Brain microvascular endothelial cell (primary cell): ENCODE data around the gene MVK.
A peak's percentile ranks its signal among the peaks of the same experiment; 100 is the strongest.

Experiments used
- DNase-seq: peaks from one replicate; pipeline ENCODE4 v3.0.0-alpha.2; 2020
- H3K27ac ChIP-seq: fragments of 250-450 bp; sonication (Bioruptor Pico); 2 replicates; pipeline ENCODE4 v1.5.1; 2020; ENCODE audit warnings: mild to moderate bottlenecking, moderate library complexity
- H3K27me3 ChIP-seq: fragments of 250-450 bp; sonication (Bioruptor Pico); replicated peaks from 2 replicates; pipeline ENCODE4 v1.5.1; 2020; ENCODE audit warnings: mild to moderate bottlenecking
- H3K36me3 ChIP-seq: fragments of 250-450 bp; sonication (Bioruptor Pico); replicated peaks from 2 replicates; pipeline ENCODE4 v1.5.1; 2020; ENCODE audit warnings: mild to moderate bottlenecking
- H3K4me3 ChIP-seq: 2 replicates; pipeline ENCODE4 v1.5.1; 2011; ENCODE audit warnings: low read depth, mild to moderate bottlenecking, control low read depth, low read length, moderate library complexity
- in situ Hi-C: cut with HindIII; loops from 2 replicates; pipeline ENCODE4 v1.10.0; 2017; ENCODE audit warnings: low sequenced_read_pairs, low pct_ligation_motif_present
- TF ChIP-seq, protein P1 (sequence below): IDR thresholded peaks from 2 replicates; pipeline ENCODE4 v1.5.1; 2011; ENCODE audit warnings: low read depth, mild to moderate bottlenecking, moderate library complexity, low read length, control low read depth, inconsistent platforms; ENCODE audit errors: missing control alignments

The MVK gene

DNA sequence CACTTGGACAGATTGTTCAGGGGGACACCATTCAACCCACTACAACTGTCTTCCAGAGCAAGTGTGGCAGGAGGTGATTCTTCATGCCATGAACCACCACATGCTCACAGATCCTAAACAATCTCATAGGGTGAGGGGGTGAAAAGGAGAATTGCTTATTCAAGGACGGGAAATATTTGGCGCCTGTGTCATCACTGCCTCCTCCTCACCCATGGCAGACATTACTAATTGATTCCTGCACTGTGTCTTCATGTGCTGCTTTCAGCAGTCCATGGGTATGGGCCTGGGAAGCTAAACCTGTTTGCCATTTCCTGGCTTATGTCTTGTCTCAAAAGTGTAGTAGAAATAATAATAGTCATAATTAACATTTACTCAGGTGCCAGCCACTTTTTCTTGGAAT, 31.6 kb upstream of the MVK start:
- in situ Hi-C loops, result no loop called here
- peak; percentile 64 for DNase-seq
- TF ChIP-seq, protein P1, sequence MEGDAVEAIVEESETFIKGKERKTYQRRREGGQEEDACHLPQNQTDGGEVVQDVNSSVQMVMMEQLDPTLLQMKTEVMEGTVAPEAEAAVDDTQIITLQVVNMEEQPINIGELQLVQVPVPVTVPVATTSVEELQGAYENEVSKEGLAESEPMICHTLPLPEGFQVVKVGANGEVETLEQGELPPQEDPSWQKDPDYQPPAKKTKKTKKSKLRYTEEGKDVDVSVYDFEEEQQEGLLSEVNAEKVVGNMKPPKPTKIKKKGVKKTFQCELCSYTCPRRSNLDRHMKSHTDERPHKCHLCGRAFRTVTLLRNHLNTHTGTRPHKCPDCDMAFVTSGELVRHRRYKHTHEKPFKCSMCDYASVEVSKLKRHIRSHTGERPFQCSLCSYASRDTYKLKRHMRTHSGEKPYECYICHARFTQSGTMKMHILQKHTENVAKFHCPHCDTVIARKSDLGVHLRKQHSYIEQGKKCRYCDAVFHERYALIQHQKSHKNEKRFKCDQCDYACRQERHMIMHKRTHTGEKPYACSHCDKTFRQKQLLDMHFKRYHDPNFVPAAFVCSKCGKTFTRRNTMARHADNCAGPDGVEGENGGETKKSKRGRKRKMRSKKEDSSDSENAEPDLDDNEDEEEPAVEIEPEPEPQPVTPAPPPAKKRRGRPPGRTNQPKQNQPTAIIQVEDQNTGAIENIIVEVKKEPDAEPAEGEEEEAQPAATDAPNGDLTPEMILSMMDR, result no peak
- Histone ChIP-seq H3K36me3 (no peaks in the 10 kb centered on the region), H3K27me3 (no peaks in the 10 kb centered on the region), H3K4me3 (no peak overlapping the region), H3K27ac (no peak overlapping the region)

DNA sequence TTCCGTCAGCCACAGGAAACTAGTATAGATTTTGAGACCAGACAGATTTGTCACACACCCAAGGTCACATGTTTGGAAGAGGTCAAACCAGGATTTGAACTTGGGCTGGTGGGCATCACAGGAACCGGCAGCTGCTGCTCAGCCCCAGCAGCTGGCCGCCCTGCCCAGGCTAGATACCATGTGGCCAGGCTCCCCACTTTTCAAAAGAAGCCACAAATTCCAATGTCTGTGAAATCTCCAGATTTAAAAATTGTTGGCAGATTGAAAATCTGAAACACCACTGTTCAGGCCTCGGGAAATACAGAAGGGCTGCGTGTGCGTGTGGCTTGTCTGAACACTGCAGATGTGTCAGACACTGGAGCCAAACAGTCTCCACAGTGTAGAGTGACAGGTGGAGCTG, 30.7 kb upstream of the MVK start:
- in situ Hi-C loops, result no loop called here
- TF ChIP-seq, protein P1, result no peak
- no peak overlapping the region for H3K27ac ChIP-seq
- H3K36me3 ChIP-seq, result no peaks in the 10 kb centered on the region
- DNase-seq, result no peak
- no peak overlapping the region for H3K4me3 ChIP-seq
- no peaks in the 10 kb centered on the region for H3K27me3 ChIP-seq

DNA sequence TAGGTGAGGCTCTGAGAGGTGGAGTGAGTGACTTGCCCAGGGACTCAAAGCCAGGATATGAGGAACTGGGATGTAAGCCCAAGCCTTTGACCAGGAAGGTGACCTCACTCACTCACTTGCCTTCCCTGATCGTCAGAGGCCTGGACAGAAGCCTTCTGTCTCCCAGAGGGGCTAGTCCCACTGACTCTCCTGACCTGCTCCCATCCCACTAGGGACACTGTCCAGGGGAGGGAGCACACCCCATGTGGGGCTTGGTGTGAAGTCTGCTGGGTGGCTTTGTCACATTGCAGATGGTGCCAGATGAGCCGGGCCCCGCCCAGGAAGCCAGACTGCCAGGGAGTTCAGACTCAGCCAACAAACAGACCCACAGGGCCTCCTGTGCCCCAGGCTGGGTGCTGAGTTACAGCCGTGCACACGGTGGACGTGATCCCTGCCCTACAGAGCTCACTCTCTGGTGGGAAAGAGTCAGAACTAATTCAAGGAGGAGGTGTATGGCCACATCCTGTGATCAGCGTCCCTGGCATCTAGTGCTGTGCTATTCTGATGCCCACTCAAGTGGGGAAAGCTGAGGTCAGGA, 28.6 kb upstream of the MVK start:
- Histone ChIP-seq H3K27ac (no peak overlapping the region), H3K4me3 (no peak overlapping the region), H3K36me3 (no peaks in the 10 kb centered on the region), H3K27me3 (no peaks in the 10 kb centered on the region)
- no peak for DNase-seq
- TF ChIP-seq, protein P1, result no peak
- in situ Hi-C loops, result no loop called here

DNA sequence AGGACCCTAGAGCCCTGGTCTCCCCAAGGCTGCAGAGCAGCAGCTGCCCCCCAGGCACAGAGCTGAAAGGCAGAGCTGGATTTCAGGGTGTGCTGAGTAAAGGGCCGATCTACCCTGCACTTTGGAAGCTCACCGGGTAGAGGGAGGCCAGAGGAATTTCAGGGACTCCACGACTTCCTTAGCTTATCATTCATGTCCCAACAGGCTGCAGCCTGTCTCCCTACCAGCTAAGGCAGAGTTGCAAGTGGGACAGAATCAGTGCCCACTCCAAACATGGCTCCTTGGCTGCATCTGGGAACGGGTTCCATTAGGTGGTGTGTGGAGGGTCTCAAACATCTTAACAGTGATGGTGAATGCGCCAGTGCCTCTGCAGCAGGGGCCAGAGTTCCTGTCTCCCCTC, 27.8 kb upstream of the MVK start:
- H3K4me3 ChIP-seq, result no peak overlapping the region
- TF ChIP-seq, protein P1, result no peak
- H3K27me3 ChIP-seq, result no peaks in the 10 kb centered on the region
- in situ Hi-C loops, result no loop called here
- H3K27ac ChIP-seq, result no peak overlapping the region
- DNase-seq, result no peak
- H3K36me3 ChIP-seq, result no peaks in the 10 kb centered on the region

DNA sequence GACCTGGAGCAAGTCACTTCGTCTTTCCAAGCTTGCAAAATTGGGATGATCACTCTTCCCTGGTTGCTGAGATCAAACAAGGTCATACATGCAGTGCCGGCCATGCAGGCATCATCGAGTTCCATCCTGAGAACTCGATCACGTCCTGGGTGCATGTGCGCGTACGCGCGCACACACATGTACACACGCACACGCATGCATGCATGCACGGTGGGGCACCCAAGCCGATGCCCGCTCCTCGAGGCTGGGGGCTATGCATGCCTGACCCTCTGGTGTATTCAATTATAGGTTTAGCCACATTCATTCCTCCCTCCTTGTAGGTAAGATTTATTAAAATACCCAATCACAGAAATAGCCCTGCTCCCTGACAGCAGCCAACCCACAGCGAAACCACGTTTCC, 26.3 kb upstream of the MVK start:
- H3K36me3 ChIP-seq, result no peaks in the 10 kb centered on the region
- in situ Hi-C loops, result no loop called here
- TF ChIP-seq, protein P1, result no peak
- no peak overlapping the region for H3K4me3 ChIP-seq
- no peak overlapping the region for H3K27ac ChIP-seq
- H3K27me3 ChIP-seq, result no peaks in the 10 kb centered on the region
- DNase-seq, result no peak

DNA sequence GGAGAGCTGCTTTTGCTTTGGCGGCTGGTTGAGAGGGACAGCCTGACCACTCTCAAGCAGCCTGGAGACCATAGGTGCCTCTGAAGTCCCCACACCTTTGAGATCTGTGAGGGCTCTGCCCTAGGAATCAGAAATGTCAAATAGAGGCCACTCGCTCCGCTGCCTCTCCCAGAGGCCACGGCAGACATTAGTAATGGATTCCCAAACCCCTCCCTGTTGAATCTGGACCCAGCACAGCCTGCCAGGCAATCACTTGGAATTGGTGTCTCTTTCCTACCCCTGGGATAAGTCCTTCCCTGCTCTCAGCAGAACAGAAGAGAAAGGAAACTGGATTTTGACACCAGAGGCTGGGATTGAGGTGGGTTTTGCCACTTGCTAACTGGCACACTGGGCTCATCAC, 25.3 kb upstream of the MVK start:
- TF ChIP-seq, protein P1, result no peak
- in situ Hi-C loops, result no loop called here
- Histone ChIP-seq H3K27me3 (no peaks in the 10 kb centered on the region), H3K27ac (no peak overlapping the region), H3K4me3 (no peak overlapping the region), H3K36me3 (no peaks in the 10 kb centered on the region)
- no peak for DNase-seq
